GM23338 (cell line): Measurements from ENCODE around the gene HARBI1. TPM values are rescaled to one million over a fixed set of nuclear protein-coding genes. Genes with fewer than 3 reads are reported as not detected.

Experiments used
- ATAC-seq: fragments of 200-7000 bp; cut with Tn5 transposase; 3 replicates; pipeline ENCODE4 v1.9.1; 2020
- DNase-seq: peaks from one replicate; pipeline ENCODE4 v3.0.0-alpha.2; 2015; ENCODE audit warnings: low spot score
- H2AFZ ChIP-seq: fragments of 200-600 bp; sonication (generic); 2 replicates; pipeline ENCODE4 v1.8.0; 2016; ENCODE audit warnings: antibody characterized with exemption, mild to moderate bottlenecking, moderate library complexity
- H3F3A ChIP-seq: fragments of 200-600 bp; sonication (generic); replicated peaks from 2 replicates; pipeline ENCODE4 v1.8.0; 2017; ENCODE audit warnings: antibody characterized with exemption, mixed run types, low read depth
- H3K27ac ChIP-seq: fragments of 200-600 bp; sonication (generic); 2 replicates; pipeline ENCODE4 v1.6.1; 2016; ENCODE audit warnings: low read depth
- H3K27me3 ChIP-seq: fragments of 200-600 bp; sonication (generic); 2 replicates; pipeline ENCODE4 v1.8.0; 2016; ENCODE audit warnings: mild to moderate bottlenecking, mixed run types, moderate library complexity; ENCODE audit not compliant: insufficient read depth
- H3K36me3 ChIP-seq: fragments of 200-600 bp; sonication (generic); 2 replicates; pipeline ENCODE4 v1.8.0; 2016; ENCODE audit warnings: mild to moderate bottlenecking; ENCODE audit not compliant: insufficient read depth
- H3K4me1 ChIP-seq: fragments of 200-600 bp; sonication (generic); 2 replicates; pipeline ENCODE4 v1.8.0; 2016; ENCODE audit warnings: mild to moderate bottlenecking, moderate library complexity; ENCODE audit not compliant: insufficient read depth
- H3K4me2 ChIP-seq: fragments of 200-600 bp; sonication (generic); 2 replicates; pipeline ENCODE4 v1.7.1; 2017; ENCODE audit warnings: mixed run types
- H3K4me3 ChIP-seq: fragments of 200-600 bp; sonication (generic); 2 replicates; pipeline ENCODE4 v1.6.1; 2016; ENCODE audit warnings: mixed run types
- H3K79me2 ChIP-seq: fragments of 200-600 bp; sonication (generic); replicated peaks from 2 replicates; pipeline ENCODE4 v1.8.0; 2017; ENCODE audit warnings: mild to moderate bottlenecking; ENCODE audit not compliant: insufficient read depth
- H3K9me2 ChIP-seq: fragments of 200-600 bp; sonication (generic); 2 replicates; pipeline ENCODE4 v1.8.0; 2017; ENCODE audit not compliant: insufficient read depth
- H4K20me1 ChIP-seq: fragments of 200-600 bp; sonication (generic); replicated peaks from 2 replicates; pipeline ENCODE4 v1.8.0; 2017; ENCODE audit warnings: mild to moderate bottlenecking; ENCODE audit not compliant: insufficient read depth
- H3K27ac Mint-ChIP-seq: 2 replicates; pipeline ENCODE4 v1.8.0; 2020; ENCODE audit warnings: inconsistent platforms, mild to moderate bottlenecking, moderate library complexity, mixed read lengths
- H3K27me3 Mint-ChIP-seq: 3 replicates; pipeline ENCODE4 v1.8.0; 2022; ENCODE audit warnings: low read depth, mild to moderate bottlenecking, moderate library complexity, mixed read lengths, inconsistent platforms; ENCODE audit not compliant: insufficient read depth, poor library complexity
- H3K36me3 Mint-ChIP-seq: 3 replicates; pipeline ENCODE4 v1.8.0; 2021; ENCODE audit warnings: low read depth, mild to moderate bottlenecking, inconsistent platforms, moderate library complexity, mixed read lengths
- H3K4me1 Mint-ChIP-seq: 3 replicates; pipeline ENCODE4 v1.8.0; 2020; ENCODE audit warnings: mild to moderate bottlenecking, inconsistent platforms, mixed read lengths
- H3K4me3 Mint-ChIP-seq: 3 replicates; pipeline ENCODE4 v1.8.0; 2021; ENCODE audit warnings: moderate library complexity, mild to moderate bottlenecking, inconsistent platforms, mixed read lengths
- H3K9me3 Mint-ChIP-seq: 3 replicates; pipeline ENCODE4 v1.8.0; 2020; ENCODE audit warnings: moderate library complexity, mild to moderate bottlenecking, inconsistent platforms, mixed read lengths
- CREB1 ChIP-seq: fragments of 250-450 bp; sonication (Bioruptor Pico); IDR thresholded peaks from 2 replicates; pipeline ENCODE4 v1.5.0; 2020; ENCODE audit warnings: low read depth, mild to moderate bottlenecking, moderate library complexity
- EZH2 ChIP-seq: fragments of 200-600 bp; sonication (generic); IDR thresholded peaks from one replicate; pipeline ENCODE4 v1.8.0; 2017; ENCODE audit warnings: antibody characterized with exemption, mild to moderate bottlenecking, low read depth; ENCODE audit not compliant: unreplicated experiment
- EZH2phosphoT487 ChIP-seq: fragments of 200-600 bp; sonication (generic); IDR thresholded peaks from one replicate; pipeline ENCODE4 v1.8.1; 2018; ENCODE audit warnings: antibody characterized with exemption; ENCODE audit not compliant: unreplicated experiment
- JUNB ChIP-seq: IDR thresholded peaks from one replicate; pipeline ENCODE4 v1.6.1; 2016; ENCODE audit warnings: antibody characterized with exemption; ENCODE audit not compliant: unreplicated experiment
- NANOG ChIP-seq: IDR thresholded peaks from 2 replicates; pipeline ENCODE4 v1.6.1; 2016; ENCODE audit warnings: antibody characterized with exemption, borderline replicate concordance
- POLR2AphosphoS5 ChIP-seq: IDR thresholded peaks from 2 replicates; pipeline ENCODE4 v1.6.1; 2016; ENCODE audit warnings: antibody characterized with exemption, low read depth
- STAT1 ChIP-seq: IDR thresholded peaks from one replicate; pipeline ENCODE4 v1.6.1; 2016; ENCODE audit warnings: antibody characterized with exemption; ENCODE audit not compliant: unreplicated experiment
- ZNF114 ChIP-seq: fragments of 250-450 bp; sonication (Bioruptor Pico); IDR thresholded peaks from 2 replicates; pipeline ENCODE4 v1.5.0; 2020; ENCODE audit warnings: mild to moderate bottlenecking, moderate library complexity
- ZNF331 ChIP-seq: fragments of 250-450 bp; sonication (Bioruptor Pico); IDR thresholded peaks from 2 replicates; pipeline ENCODE4 v1.5.0; 2020; ENCODE audit warnings: low read depth, mild to moderate bottlenecking, moderate library complexity
- polyA plus RNA-seq: library from polyadenylated mRNA; unstranded; fragments of >200 nt; fragmentation: Nextera tagmentation; extraction: Ambion mirVana; gene quantifications from 2 replicates; pipeline ENCODE4 v1.2.1, GENCODE V29; 2016
- total RNA-seq: library from RNA; depleted of rRNA; stranded (reverse); fragments of >200 nt; shearing (Covaris generic); gene quantifications from 2 replicates; pipeline ENCODE4 v1.2.3, GENCODE V29; 2014
- TF ChIP-seq, protein P1 (sequence below): IDR thresholded peaks from 2 replicates; pipeline ENCODE4 v1.6.1; 2016; ENCODE audit warnings: antibody characterized with exemption
- TF ChIP-seq, protein P2 (sequence below): fragments of 250-450 bp; sonication (Bioruptor Pico); IDR thresholded peaks from 2 replicates; pipeline ENCODE4 v1.5.0; 2020; ENCODE audit warnings: mild to moderate bottlenecking, moderate library complexity

The HARBI1 gene
- total and polyA plus RNA-seq, 2 experiments from 2014 or later, result 4.2 to 6.5 TPM

GRCh38 chr11:46637546-46637945 is 20.5 kb upstream of the HARBI1 start:
- Histone ChIP-seq H3K4me1 (no peaks in the 10 kb centered on the region), H3K27ac (no peak overlapping the region), H3K9me2 (0 out of 2 replicates have a peak, but pooled peaks cover under 1% of the 10 kb centered on the region), H3K4me2 (no peak overlapping the region), H3K27me3 (no peaks in the 10 kb centered on the region), H4K20me1 (no peaks in the 10 kb centered on the region; the same call in 1 of the 2 replicates), H2AFZ (no peak overlapping the region), H3K4me3 (no peak overlapping the region), H3K36me3 (no peaks in the 10 kb centered on the region), H3K79me2 (0 out of 2 replicates have a peak, but pooled peaks cover 4% of the 10 kb centered on the region), H3F3A (no peaks in the 10 kb centered on the region)
- Mint-ChIP-seq H3K4me3 (no peak overlapping the region), H3K27me3 (peaks cover 2% of the 10 kb centered on the region), H3K4me1 (no peaks in the 10 kb centered on the region), H3K9me3 (no peaks in the 10 kb centered on the region; the same call in 2 of the 3 replicates), H3K36me3 (peaks cover 11% of the 10 kb centered on the region; the same call in 2 of the 3 replicates), H3K27ac (no peak overlapping the region)
- ATAC-seq (no peak), DNase-seq (no peak)
- TF ChIP-seq, protein P1, sequence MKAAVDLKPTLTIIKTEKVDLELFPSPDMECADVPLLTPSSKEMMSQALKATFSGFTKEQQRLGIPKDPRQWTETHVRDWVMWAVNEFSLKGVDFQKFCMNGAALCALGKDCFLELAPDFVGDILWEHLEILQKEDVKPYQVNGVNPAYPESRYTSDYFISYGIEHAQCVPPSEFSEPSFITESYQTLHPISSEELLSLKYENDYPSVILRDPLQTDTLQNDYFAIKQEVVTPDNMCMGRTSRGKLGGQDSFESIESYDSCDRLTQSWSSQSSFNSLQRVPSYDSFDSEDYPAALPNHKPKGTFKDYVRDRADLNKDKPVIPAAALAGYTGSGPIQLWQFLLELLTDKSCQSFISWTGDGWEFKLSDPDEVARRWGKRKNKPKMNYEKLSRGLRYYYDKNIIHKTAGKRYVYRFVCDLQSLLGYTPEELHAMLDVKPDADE, result no peak
- TF ChIP-seq POLR2AphosphoS5 (no peak), STAT1 (no peak), JUNB (no peak), EZH2 (no peak), ZNF331 (CRISPR knock-in tag) (no peak), EZH2phosphoT487 (no peak), CREB1 (CRISPR knock-in tag) (no peak), ZNF114 (no peak), NANOG (no peak)
- TF ChIP-seq, protein P2, sequence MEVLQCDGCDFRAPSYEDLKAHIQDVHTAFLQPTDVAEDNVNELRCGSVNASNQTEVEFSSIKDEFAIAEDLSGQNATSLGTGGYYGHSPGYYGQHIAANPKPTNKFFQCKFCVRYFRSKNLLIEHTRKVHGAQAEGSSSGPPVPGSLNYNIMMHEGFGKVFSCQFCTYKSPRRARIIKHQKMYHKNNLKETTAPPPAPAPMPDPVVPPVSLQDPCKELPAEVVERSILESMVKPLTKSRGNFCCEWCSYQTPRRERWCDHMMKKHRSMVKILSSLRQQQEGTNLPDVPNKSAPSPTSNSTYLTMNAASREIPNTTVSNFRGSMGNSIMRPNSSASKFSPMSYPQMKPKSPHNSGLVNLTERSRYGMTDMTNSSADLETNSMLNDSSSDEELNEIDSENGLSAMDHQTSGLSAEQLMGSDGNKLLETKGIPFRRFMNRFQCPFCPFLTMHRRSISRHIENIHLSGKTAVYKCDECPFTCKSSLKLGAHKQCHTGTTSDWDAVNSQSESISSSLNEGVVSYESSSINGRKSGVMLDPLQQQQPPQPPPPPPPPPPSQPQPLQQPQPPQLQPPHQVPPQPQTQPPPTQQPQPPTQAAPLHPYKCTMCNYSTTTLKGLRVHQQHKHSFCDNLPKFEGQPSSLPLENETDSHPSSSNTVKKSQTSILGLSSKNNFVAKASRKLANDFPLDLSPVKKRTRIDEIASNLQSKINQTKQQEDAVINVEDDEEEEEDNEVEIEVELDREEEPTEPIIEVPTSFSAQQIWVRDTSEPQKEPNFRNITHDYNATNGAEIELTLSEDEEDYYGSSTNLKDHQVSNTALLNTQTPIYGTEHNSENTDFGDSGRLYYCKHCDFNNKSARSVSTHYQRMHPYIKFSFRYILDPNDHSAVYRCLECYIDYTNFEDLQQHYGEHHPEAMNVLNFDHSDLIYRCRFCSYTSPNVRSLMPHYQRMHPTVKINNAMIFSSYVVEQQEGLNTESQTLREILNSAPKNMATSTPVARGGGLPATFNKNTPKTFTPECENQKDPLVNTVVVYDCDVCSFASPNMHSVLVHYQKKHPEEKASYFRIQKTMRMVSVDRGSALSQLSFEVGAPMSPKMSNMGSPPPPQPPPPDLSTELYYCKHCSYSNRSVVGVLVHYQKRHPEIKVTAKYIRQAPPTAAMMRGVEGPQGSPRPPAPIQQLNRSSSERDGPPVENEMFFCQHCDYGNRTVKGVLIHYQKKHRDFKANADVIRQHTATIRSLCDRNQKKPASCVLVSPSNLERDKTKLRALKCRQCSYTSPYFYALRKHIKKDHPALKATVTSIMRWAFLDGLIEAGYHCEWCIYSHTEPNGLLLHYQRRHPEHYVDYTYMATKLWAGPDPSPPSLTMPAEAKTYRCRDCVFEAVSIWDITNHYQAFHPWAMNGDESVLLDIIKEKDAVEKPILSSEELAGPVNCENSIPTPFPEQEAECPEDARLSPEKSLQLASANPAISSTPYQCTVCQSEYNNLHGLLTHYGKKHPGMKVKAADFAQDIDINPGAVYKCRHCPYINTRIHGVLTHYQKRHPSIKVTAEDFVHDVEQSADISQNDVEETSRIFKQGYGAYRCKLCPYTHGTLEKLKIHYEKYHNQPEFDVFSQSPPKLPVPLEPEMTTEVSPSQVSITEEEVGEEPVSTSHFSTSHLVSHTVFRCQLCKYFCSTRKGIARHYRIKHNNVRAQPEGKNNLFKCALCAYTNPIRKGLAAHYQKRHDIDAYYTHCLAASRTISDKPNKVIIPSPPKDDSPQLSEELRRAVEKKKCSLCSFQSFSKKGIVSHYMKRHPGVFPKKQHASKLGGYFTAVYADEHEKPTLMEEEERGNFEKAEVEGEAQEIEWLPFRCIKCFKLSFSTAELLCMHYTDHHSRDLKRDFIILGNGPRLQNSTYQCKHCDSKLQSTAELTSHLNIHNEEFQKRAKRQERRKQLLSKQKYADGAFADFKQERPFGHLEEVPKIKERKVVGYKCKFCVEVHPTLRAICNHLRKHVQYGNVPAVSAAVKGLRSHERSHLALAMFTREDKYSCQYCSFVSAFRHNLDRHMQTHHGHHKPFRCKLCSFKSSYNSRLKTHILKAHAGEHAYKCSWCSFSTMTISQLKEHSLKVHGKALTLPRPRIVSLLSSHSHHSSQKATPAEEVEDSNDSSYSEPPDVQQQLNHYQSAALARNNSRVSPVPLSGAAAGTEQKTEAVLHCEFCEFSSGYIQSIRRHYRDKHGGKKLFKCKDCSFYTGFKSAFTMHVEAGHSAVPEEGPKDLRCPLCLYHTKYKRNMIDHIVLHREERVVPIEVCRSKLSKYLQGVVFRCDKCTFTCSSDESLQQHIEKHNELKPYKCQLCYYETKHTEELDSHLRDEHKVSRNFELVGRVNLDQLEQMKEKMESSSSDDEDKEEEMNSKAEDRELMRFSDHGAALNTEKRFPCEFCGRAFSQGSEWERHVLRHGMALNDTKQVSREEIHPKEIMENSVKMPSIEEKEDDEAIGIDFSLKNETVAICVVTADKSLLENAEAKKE (CRISPR knock-in tag), result no peak
